ENCODE measurements around the gene C1QL1. TPM values are rescaled to one million over a fixed set of nuclear protein-coding genes. Genes with fewer than 3 reads are reported as not detected.

Gene C1QL1
- total and polyA plus RNA-seq, 9 of the 15 experiments (the other 6 are each of a cell fraction or from before 2014, with no cell fraction given) = 0.07 to 0.12 (median 0.09) TPM; not detected in 6

GRCh38 chr17:44947461-44948314 lies 20.4 kb downstream of the C1QL1 start, which contains the start of gene KIF18B (continued):
- TF ChIP-seq ASH1L (IDR thresholded peaks at IDR 0.05; ENCODE audit: borderline replicate concordance, low read depth, partially characterized antibody) (peak; percentile 83), TGIF2 (CRISPR knock-in tag; IDR thresholded peaks at IDR 0.05) (peak; percentile 28; the same call in 1 of the 2 replicates), NKRF (IDR thresholded peaks at IDR 0.05; ENCODE audit: borderline replicate concordance) (peak; percentile 86; the same call in 1 of the 2 replicates), NFRKB (IDR thresholded peaks at IDR 0.05; ENCODE audit: low read depth) (0 out of 2 replicates have a peak, but pooled peaks have one; percentile 17), NFYB (IDR thresholded peaks at IDR 0.05; ENCODE audit: extremely low read depth, insufficient read length) (peak; percentile 74), E2F6 (IDR thresholded peaks at IDR 0.05; ENCODE audit: borderline replicate concordance in 1 of 2, extremely low read depth in 1 of 2, insufficient read depth in 1 of 2, insufficient read length in 1 of 2, low read depth in 1 of 2, low read length in 1 of 2, poor library complexity in 1 of 2, severe bottlenecking in 1 of 2) (peak; percentile 54 to 83), ETV1 (tag; conservative IDR thresholded peaks at IDR 0.05; ENCODE audit: low read depth) (peak; percentile 63), HOMEZ (CRISPR knock-in tag; IDR thresholded peaks at IDR 0.05) (no peak), MITF (IDR thresholded peaks at IDR 0.05) (no peak), MNT (conservative IDR thresholded peaks at IDR 0.05) (peak; percentile 67 to 84; a peak in 3 of 4 replicates), SAFB (IDR thresholded peaks at IDR 0.05; ENCODE audit: borderline replicate concordance, low read depth, low read length) (no peak; the same call in 1 of the 2 replicates)
- TF ChIP-seq, protein P1, sequence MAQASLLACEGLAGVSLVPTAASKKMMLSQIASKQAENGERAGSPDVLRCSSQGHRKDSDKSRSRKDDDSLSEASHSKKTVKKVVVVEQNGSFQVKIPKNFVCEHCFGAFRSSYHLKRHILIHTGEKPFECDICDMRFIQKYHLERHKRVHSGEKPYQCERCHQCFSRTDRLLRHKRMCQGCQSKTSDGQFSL (CRISPR knock-in tag; IDR thresholded peaks at IDR 0.05) = 0 out of 2 replicates have a peak, but pooled peaks have one; percentile 53
- TF ChIP-seq, protein P1 (tag; IDR thresholded peaks at IDR 0.05) = no peak
- TF ChIP-seq, protein P2, sequence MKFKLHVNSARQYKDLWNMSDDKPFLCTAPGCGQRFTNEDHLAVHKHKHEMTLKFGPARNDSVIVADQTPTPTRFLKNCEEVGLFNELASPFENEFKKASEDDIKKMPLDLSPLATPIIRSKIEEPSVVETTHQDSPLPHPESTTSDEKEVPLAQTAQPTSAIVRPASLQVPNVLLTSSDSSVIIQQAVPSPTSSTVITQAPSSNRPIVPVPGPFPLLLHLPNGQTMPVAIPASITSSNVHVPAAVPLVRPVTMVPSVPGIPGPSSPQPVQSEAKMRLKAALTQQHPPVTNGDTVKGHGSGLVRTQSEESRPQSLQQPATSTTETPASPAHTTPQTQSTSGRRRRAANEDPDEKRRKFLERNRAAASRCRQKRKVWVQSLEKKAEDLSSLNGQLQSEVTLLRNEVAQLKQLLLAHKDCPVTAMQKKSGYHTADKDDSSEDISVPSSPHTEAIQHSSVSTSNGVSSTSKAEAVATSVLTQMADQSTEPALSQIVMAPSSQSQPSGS (CRISPR knock-in tag; IDR thresholded peaks at IDR 0.05) = no peak

Data from K562 (cell line).